Activated gamma-delta T cell treated with Interleukin-2 at 50 U/mL for 16 hours (primary cell): ENCODE results near the gene SELENOO.
"Not testable (repeated sequence)": the region's sequence is repeated elsewhere in the genome, so short reads cannot be mapped to it uniquely, and the experiment has no call there.

Experiments used
- DNase-seq: peaks from one replicate; pipeline ENCODE4 v3.0.0-alpha.2; 2020

The SELENOO gene

GRCh38 chr22:50201191-50202129 lies 649 bp downstream of the SELENOO start:
- no peak for DNase-seq

GRCh38 chr22:50202130-50202666 lies 1.4 kb downstream of the SELENOO start:
- no peak for DNase-seq

DNA sequence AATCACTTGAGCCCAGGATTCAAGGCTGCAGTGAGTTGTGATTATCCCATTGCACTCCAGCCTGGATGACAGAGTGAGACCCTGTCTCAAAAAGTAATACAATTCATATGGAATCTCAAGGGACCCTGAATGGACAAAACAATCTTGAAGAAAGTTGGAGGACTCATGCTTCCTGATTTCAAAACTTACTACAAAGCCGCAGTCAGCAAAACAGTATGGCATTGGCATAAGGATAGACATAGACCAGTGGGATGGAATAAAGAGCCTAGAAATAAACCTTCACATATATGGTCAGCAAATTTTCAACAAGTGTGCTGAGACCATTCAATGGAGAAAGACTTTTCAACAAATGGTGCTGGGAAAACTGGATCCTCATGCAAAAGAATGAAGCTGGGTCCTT lies 2.5 kb downstream of the SELENOO start:
- DNase-seq = no peak

- DNase-seq = no peak
These were observed 3.8 kb downstream of the SELENOO start for GRCh38 chr22:50204571-50204970.

GRCh38 chr22:50204998-50205397 lies 4.2 kb downstream of the SELENOO start:
- DNase-seq = not testable (repeated sequence)

- no peak for DNase-seq
These were observed 5.2 kb downstream of the SELENOO start for GRCh38 chr22:50205781-50206569.

DNA sequence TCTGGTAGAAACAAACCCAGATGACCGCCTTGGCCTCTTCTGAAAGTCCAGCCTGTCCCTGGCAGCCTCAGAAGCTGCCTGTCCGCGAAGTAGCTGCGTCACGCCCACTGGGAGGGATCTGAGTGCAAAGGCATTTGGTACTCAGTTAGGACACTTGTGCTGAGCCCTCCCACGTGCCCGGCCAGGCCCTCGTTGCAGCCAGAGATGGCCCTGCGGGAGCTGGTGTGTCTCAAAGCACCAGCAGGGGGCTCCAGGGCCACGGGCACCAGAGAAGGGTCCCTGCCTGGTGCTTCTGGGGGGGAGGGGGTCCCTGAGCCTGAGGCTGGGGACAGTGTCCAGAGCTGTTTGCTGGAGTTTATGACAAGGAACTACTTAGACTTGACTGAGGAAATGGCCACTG lies 5.8 kb downstream of the SELENOO start:
- DNase-seq = no peak

GRCh38 chr22:50207383-50208140 lies 6.8 kb downstream of the SELENOO start:
- DNase-seq = no peak

- no peak for DNase-seq
These were observed 7.7 kb downstream of the SELENOO start for GRCh38 chr22:50208430-50208938.

- DNase-seq = no peak
These were observed 8.4 kb downstream of the SELENOO start for GRCh38 chr22:50208939-50209892.

- peak; percentile 70 for DNase-seq
These were observed 9.1 kb downstream of the SELENOO start for GRCh38 chr22:50209893-50210292.

GRCh38 chr22:50210378-50211139 lies 9.7 kb downstream of the SELENOO start:
- DNase-seq = no peak

GRCh38 chr22:50211147-50211546 lies 10.3 kb downstream of the SELENOO start:
- DNase-seq = no peak

GRCh38 chr22:50213263-50213662 lies 12.5 kb downstream of the SELENOO start:
- no peak for DNase-seq

DNA sequence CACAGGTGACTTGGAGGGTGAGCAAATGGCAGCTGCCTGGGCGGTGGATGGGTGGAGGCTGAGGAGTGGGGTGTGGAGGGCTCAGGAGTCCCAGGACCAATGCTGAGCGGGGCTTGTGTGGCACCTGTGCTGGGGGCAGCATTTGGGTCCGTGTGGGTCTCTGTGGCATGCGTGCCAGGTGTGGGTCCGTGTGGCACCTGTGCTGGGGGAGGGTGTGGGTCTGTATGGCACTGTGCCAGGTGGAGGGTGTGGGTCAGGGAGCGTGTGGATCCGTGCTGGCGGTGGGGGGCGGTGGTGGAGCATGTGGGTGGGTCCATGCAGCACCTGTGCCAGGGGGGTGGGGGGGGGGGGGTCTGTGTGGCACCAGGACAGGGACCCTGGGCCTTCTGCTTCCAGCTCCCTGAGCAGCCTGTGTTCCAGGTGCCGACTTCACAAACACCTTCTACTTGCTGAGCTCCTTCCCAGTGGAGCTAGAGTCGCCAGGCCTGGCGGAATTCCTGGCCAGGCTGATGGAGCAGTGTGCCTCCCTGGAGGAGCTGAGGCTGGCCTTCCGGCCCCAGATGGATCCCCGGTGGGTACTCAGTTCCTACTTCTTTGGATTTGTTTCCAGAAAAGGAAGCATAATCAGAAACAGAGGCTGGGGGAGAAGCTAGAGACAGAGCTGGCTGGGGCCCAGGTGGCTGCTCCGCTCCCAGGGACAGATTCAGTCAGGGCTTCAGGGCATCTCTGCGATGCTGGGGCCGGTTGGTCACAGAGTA lies 14.7 kb downstream of the SELENOO start:
- DNase-seq = no peak

- DNase-seq = no peak
These were observed 15.4 kb downstream of the SELENOO start for GRCh38 chr22:50216055-50216683.

DNA sequence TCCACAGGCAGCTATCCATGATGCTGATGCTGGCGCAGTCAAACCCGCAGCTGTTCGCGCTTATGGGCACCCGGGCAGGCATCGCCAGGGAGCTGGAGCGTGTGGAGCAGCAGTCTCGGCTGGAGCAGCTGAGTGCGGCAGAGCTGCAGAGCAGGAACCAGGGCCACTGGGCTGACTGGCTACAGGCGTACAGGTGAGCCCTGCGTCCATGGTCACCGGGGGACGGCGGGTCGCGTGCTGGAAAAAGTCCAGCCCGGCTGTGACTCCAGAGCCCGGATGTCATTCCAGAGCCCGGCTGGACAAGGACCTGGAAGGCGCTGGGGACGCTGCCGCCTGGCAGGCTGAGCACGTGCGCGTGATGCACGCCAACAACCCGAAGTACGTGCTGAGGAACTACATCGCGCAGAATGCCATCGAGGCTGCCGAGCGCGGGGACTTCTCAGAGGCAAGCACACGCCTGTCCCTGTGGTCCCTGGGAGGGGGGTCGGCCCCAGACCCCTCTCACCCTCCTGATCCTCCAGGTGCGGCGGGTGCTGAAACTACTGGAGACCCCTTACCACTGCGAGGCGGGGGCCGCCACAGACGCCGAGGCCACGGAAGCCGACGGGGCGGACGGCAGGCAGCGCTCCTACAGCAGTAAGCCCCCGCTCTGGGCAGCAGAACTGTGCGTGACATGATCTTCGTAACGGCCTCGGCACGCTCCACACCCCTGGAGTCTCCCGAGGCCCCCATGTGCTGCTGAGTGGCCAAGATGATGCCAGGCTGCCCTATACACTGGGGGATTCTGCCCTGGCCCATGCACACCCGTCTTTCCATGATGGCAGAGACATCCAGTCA lies 16.1 kb downstream of the SELENOO start:
- no peak for DNase-seq

DNA sequence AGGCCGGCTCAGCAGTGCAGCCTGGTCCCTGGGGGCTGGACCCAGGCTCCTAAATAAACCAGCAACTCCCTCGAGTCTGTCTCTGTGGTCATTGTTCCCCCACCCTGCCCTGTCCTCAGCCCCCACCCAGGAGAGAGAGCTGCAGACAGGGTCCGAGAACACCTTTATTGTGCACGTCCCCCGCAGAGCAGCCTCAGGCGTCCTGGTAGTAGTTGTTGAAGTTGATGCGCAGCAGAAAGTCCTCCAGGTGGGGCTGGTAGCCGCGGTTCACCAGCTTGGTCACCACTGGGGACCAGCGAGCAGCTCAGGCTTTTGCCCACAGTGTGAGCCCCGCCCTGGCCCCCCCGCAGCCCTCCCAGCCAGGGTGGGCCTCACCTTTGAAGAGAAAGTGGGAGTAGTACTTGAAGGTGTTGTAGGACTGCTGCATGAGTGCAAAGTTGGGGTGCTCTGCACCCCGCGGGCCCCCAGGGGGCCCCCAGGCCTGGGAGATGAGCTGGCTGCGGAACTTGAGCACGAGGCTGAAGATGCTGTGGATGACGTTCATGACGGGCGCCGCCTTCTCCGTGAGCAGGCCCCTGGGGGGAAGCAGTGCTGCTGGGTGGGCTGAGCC lies 16.8 kb downstream of the SELENOO start:
- DNase-seq = no peak
